ENCODE data around the gene GTF3C1.

DNA sequence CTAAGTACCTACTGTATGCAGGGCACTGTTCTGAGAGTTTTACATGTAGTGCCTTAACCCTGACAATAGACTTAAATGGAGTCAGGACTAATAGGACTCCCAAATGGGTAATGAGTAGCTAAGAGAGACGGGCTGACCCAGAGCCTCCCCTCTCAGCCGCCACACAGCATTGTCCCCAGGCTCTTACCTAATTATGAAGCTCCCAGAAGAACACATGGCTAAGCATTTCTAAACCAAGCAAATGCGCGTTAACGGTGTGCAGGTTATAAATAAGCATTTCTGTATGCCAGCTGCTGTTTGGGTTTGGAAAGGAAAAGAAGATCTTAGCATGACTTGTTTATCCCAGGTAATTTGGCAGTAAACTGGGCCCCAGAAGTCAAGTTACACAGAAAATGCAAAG lies 14.5 kb upstream of the GTF3C1 start:
- TF ChIP-seq, protein P1, sequence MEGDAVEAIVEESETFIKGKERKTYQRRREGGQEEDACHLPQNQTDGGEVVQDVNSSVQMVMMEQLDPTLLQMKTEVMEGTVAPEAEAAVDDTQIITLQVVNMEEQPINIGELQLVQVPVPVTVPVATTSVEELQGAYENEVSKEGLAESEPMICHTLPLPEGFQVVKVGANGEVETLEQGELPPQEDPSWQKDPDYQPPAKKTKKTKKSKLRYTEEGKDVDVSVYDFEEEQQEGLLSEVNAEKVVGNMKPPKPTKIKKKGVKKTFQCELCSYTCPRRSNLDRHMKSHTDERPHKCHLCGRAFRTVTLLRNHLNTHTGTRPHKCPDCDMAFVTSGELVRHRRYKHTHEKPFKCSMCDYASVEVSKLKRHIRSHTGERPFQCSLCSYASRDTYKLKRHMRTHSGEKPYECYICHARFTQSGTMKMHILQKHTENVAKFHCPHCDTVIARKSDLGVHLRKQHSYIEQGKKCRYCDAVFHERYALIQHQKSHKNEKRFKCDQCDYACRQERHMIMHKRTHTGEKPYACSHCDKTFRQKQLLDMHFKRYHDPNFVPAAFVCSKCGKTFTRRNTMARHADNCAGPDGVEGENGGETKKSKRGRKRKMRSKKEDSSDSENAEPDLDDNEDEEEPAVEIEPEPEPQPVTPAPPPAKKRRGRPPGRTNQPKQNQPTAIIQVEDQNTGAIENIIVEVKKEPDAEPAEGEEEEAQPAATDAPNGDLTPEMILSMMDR (IDR thresholded peaks at IDR 0.05), result no peak
- no peak for TF ChIP-seq POLR2A (IDR thresholded peaks at IDR 0.05)

Data from thyroid gland (tissue), 4 donors.